IMR-90 (cell line): Measurements from ENCODE around the gene TMPRSS12. TPM values are rescaled to one million over a fixed set of nuclear protein-coding genes. Genes with fewer than 3 reads are reported as not detected.
"Not testable (repeated sequence)": the region's sequence is repeated elsewhere in the genome, so short reads cannot be mapped to it uniquely, and the experiment has no call there.

Source experiments
- ATAC-seq: fragments of 200-7000 bp; cut with Tn5 transposase; 2 replicates; pipeline ENCODE4 v1.9.1; 2020; ENCODE audit warnings: low read depth, mild to moderate bottlenecking, moderate library complexity
- BruUV-seq: library from RNA; stranded (reverse); fragments of 400-500 nt; replicated peaks from 2 replicates; lab custom pipeline; 2021; lab: Mats Ljungman, UMichigan
- CTCF ChIA-PET: fragments of 300-600 bp; formaldehyde crosslinking; extraction: SDS; loops from one replicate; lab custom pipeline; 2021; ENCODE audit warnings: antibody characterized with exemption; lab: Yijun Ruan, JAX
- POLR2A ChIA-PET: fragments of 300-600 bp; sonication (Branson Sonifier 250); formaldehyde crosslinking; loops from one replicate; lab custom pipeline; 2022; ENCODE audit warnings: antibody characterized with exemption; ENCODE audit not compliant: unreplicated experiment; lab: Charles Lee
- DNase-seq: peaks from one replicate; pipeline ENCODE4 v3.0.0; 2013
- H2AFZ ChIP-seq: replicated peaks from 2 replicates; pipeline ENCODE3; 2013; ENCODE audit warnings: low read length, mild to moderate bottlenecking; ENCODE audit not compliant: poor library complexity
- H2AK5ac ChIP-seq: 2 replicates; pipeline ENCODE4 v1.6.1; 2013; ENCODE audit warnings: low read depth, low read length, inconsistent platforms
- H2AK9ac ChIP-seq: replicated peaks from 2 replicates; pipeline ENCODE3; 2013; ENCODE audit warnings: mild to moderate bottlenecking, low read depth, low read length, moderate library complexity; ENCODE audit not compliant: poor library complexity
- H2BK120ac ChIP-seq: 2 replicates; pipeline ENCODE4 v1.6.1; 2013; ENCODE audit warnings: low read depth, low read length, inconsistent platforms
- H2BK15ac ChIP-seq: 3 replicates; pipeline ENCODE4 v1.6.1; 2013; ENCODE audit warnings: low read depth, low read length, inconsistent platforms
- H2BK20ac ChIP-seq: 2 replicates; pipeline ENCODE4 v1.6.1; 2013; ENCODE audit warnings: low read depth, mild to moderate bottlenecking, inconsistent platforms, low read length, moderate library complexity
- H2BK5ac ChIP-seq: 2 replicates; pipeline ENCODE4 v1.6.1; 2013; ENCODE audit warnings: mild to moderate bottlenecking, low read depth, low read length, inconsistent platforms; ENCODE audit not compliant: poor library complexity, severe bottlenecking
- H3K14ac ChIP-seq: replicated peaks from 2 replicates; pipeline ENCODE4 v1.6.1; 2013; ENCODE audit warnings: low read depth, low read length, inconsistent platforms
- H3K18ac ChIP-seq: 2 replicates; pipeline ENCODE4 v1.6.1; 2013; ENCODE audit warnings: low read depth, low read length, control low read depth
- H3K23ac ChIP-seq: 2 replicates; pipeline ENCODE4 v1.6.1; 2013; ENCODE audit warnings: low read depth, low read length, inconsistent platforms
- H3K27ac ChIP-seq: 2 replicates; pipeline ENCODE4 v1.5.1; 2013; ENCODE audit warnings: mild to moderate bottlenecking, control low read depth, low read length; ENCODE audit not compliant: insufficient read depth
- H3K27me3 ChIP-seq: 2 replicates; pipeline ENCODE4 v1.6.1; 2013; ENCODE audit warnings: low read length; ENCODE audit not compliant: control insufficient read depth, insufficient read depth
- H3K36me3 ChIP-seq: 2 replicates; pipeline ENCODE4 v1.6.1; 2013; ENCODE audit warnings: low read length, mixed read lengths; ENCODE audit not compliant: control insufficient read depth, insufficient read depth
- H3K4ac ChIP-seq: 2 replicates; pipeline ENCODE4 v1.6.1; 2013; ENCODE audit warnings: low read depth, low read length, inconsistent platforms
- H3K4me1 ChIP-seq: 2 replicates; pipeline ENCODE4 v1.6.1; 2013; ENCODE audit warnings: low read length, mixed read lengths; ENCODE audit not compliant: control insufficient read depth, insufficient read depth
- H3K4me2 ChIP-seq: 2 replicates; pipeline ENCODE4 v1.6.1; 2013; ENCODE audit warnings: low read depth, mild to moderate bottlenecking, control low read depth, low read length, moderate library complexity
- H3K4me3 ChIP-seq: 2 replicates; pipeline ENCODE4 v1.5.1; 2013; ENCODE audit warnings: low read depth, mild to moderate bottlenecking, control low read depth, low read length, moderate library complexity; ENCODE audit not compliant: insufficient read depth
- H3K56ac ChIP-seq: 2 replicates; pipeline ENCODE4 v1.6.1; 2013; ENCODE audit warnings: low read length, inconsistent platforms; ENCODE audit not compliant: insufficient read depth; ENCODE audit errors: extremely low read depth
- H3K79me1 ChIP-seq, 2 experiments: 2 replicates each; pipeline ENCODE4 v1.6.1; 2013; ENCODE audit warnings: low read length in 2 of 2, inconsistent platforms in 1 of 2, low read depth in 1 of 2
- H3K9ac ChIP-seq: 2 replicates; pipeline ENCODE4 v1.6.1; 2013; ENCODE audit warnings: low read depth, low read length, control low read depth
- H3K9me1 ChIP-seq: 2 replicates; pipeline ENCODE4 v1.6.1; 2013; ENCODE audit warnings: low read length, inconsistent platforms; ENCODE audit not compliant: insufficient read depth
- H3K9me3 ChIP-seq: 2 replicates; pipeline ENCODE4 v1.6.1; 2013; ENCODE audit warnings: low read length; ENCODE audit not compliant: control insufficient read depth, insufficient read depth
- H4K20me1 ChIP-seq: 2 replicates; pipeline ENCODE4 v1.6.1; 2013; ENCODE audit warnings: low read length, inconsistent platforms; ENCODE audit not compliant: insufficient read depth
- H4K5ac ChIP-seq: 2 replicates; pipeline ENCODE4 v1.6.1; 2013; ENCODE audit warnings: mild to moderate bottlenecking, low read depth, low read length, control low read depth
- H4K8ac ChIP-seq, 2 experiments: 2 replicates each; pipeline ENCODE4 v1.6.1; 2013; ENCODE audit warnings: low read depth in 2 of 2, low read length in 2 of 2, control low read depth in 1 of 2, inconsistent platforms in 1 of 2
- H4K91ac ChIP-seq: 2 replicates; pipeline ENCODE4 v1.6.1; 2013; ENCODE audit warnings: low read depth, low read length, inconsistent platforms; ENCODE audit not compliant: insufficient read depth
- CHD1 ChIP-seq: IDR thresholded peaks from 2 replicates; pipeline ENCODE4 v1.6.1; 2012; ENCODE audit warnings: low read depth, low read length, improper control_type of control experiment
- RFX5 ChIP-seq: IDR thresholded peaks from 2 replicates; pipeline ENCODE4 v1.8.0; 2012; ENCODE audit warnings: low read depth, mild to moderate bottlenecking, low read length, moderate library complexity
- WGBS, 2 experiments: methylation state at CpG; one replicate each; pipeline versions ENCODE4 v1.1.5 to v1.1.7; 2013; ENCODE audit warnings: missing lambda C conversion rate in 2 of 2; ENCODE audit not compliant: insufficient read length in 1 of 2; ENCODE audit errors: extremely low coverage in 2 of 2; 5-methylcytosine and 5-hydroxymethylcytosine counted together
- dilution Hi-C: fragments of 300-500 bp; cut with HindIII; formaldehyde crosslinking; loops from one replicate; pipeline ENCODE4 v1.14.3; 2018; ENCODE audit warnings: low sequenced_read_pairs; ENCODE audit not compliant: unreplicated experiment
- in situ Hi-C: fragments of 300-500 bp; cut with MboI; formaldehyde crosslinking; loops from 3 replicates; pipeline ENCODE4 v1.14.3; 2019; ENCODE audit warnings: low sequenced_read_pairs, inconsistent platforms, mixed read lengths
- intact Hi-C: fragments of 100-400 bp; cut with micrococcal nuclease; formaldehyde crosslinking; loops from 2 replicates; pipeline ENCODE4 v1.10.0; 2022
- polyA plus RNA-seq, 3 experiments: library from polyadenylated mRNA; depleted of rRNA; stranded (reverse); fragments of >200 nt; gene quantifications; 2 replicates each; pipeline ENCODE4 v1.2.3, GENCODE V29; 2012; ENCODE audit warnings: low replicate concordance in 1 of 3
- total RNA-seq: library from RNA; depleted of rRNA; stranded (reverse); fragments of >200 nt; gene quantifications from 2 replicates; pipeline ENCODE4 v1.2.3, GENCODE V29; 2012

Gene TMPRSS12
- total and polyA plus RNA-seq, 2 of the 4 experiments (the other 2 are of a cell fraction), result not detected

DNA sequence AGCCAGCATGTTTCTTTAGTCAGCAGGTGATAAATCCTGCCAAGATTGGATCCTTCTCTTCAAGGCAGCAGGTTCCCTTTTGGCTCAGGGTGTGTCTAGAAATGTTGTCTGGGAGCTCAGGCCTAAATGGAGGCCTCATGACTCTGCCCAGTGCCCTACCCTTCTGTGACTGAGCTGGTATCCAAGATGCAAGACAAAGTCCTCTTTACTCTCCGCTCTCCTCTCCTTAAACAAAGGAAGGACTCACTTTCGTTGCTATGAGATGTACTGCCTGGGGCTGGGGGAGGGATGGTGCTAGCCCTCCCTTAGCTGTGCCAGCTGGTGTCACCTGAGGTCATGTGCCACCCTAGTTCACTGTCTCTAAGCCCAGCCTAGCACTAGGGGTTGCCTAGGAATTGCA lies 13.8 kb upstream of the TMPRSS12 start:
- dilution Hi-C loops, result no loop called here
- H3K9ac ChIP-seq, result no peak overlapping the region
- no peak overlapping the region for H2BK20ac ChIP-seq
- peaks cover 2% of the 10 kb centered on the region for H3K9me3 ChIP-seq
- H3K18ac ChIP-seq, result no peak overlapping the region
- ChIA-PET POLR2A (no interaction called here), CTCF (no interaction called here)
- DNase-seq (no peak), ATAC-seq (no peak)
- H3K27ac ChIP-seq, result no peak overlapping the region
- no CpG with 5 or more reads among the region's 2 CpGs for WGBS, 2 experiments
- intact Hi-C loops, result loop anchor here (5.0 kb wide), 1 partner anchor 513 kb away; no protein-coding TSS in a partner anchor
- in situ Hi-C loops, result loop anchor here (10.0 kb wide), 2 partner anchors 156 to 516 kb away; partner anchors contain the start of gene CELA1
- no TSS peak for BruUV-seq
- H3K4ac ChIP-seq, result no peak overlapping the region
- no peak overlapping the region for H3K4me3 ChIP-seq
- no peak overlapping the region for H4K8ac ChIP-seq
- peaks cover 2% of the 10 kb centered on the region for H3K4me1 ChIP-seq
- no peak overlapping the region for H2BK15ac ChIP-seq
- no peak overlapping the region for H3K23ac ChIP-seq
- no peak overlapping the region for H2AFZ ChIP-seq
- no peaks in the 10 kb centered on the region for H4K20me1 ChIP-seq
- H3K27me3 ChIP-seq, result no peaks in the 10 kb centered on the region; the same call in none of the 2 replicates
- no peak overlapping the region for H2AK9ac ChIP-seq
- no peak overlapping the region for H2AK5ac ChIP-seq
- no peak overlapping the region for H4K5ac ChIP-seq
- no peak overlapping the region for H4K91ac ChIP-seq
- no peak overlapping the region for H2BK120ac ChIP-seq
- no peak for TF ChIP-seq RFX5
- no peak for TF ChIP-seq CHD1
- no peaks in the 10 kb centered on the region for H3K36me3 ChIP-seq
- H3K56ac ChIP-seq, result no peak overlapping the region
- no peaks in the 10 kb centered on the region for H3K79me1 ChIP-seq
- no peak overlapping the region for H3K4me2 ChIP-seq
- no peak overlapping the region for H2BK5ac ChIP-seq
- no peak overlapping the region; the same call in 1 of the 2 replicates for H3K14ac ChIP-seq
- peaks cover 3% of the 10 kb centered on the region; the same call in 1 of the 2 replicates for H3K9me1 ChIP-seq

DNA sequence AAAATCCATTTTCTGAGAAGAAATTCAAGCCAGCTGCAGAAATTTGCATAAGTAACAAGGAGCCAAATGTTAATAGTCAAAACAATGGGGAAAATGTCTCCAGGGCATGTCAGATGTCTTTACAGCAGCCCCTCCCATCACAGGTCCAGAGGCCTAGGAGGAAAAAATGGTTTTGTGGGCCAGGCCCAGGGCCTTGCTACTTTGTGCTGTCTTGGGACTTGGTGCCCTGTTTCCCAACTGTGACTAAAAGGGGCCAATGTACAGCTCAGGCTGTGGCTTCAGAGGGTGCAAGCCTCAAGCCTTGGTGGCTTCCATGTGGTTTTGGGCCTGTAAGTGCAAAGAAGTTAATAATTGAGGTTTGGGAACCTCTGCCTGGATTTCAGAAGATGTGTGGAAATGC lies 8.9 kb upstream of the TMPRSS12 start:
- H2BK20ac ChIP-seq, in situ Hi-C loops, H3K36me3 ChIP-seq, H2AK5ac ChIP-seq, ATAC-seq, H2AFZ ChIP-seq, H3K9me3 ChIP-seq, POLR2A ChIA-PET, H3K4me2 ChIP-seq, H4K5ac ChIP-seq, H4K20me1 ChIP-seq, H3K18ac ChIP-seq, H3K4me3 ChIP-seq, CTCF ChIA-PET, H3K23ac ChIP-seq, H2AK9ac ChIP-seq, H2BK120ac ChIP-seq, H3K4me1 ChIP-seq, H3K27ac ChIP-seq, dilution Hi-C loops, H3K9ac ChIP-seq, H3K9me1 ChIP-seq, H3K4ac ChIP-seq, DNase-seq, H4K91ac ChIP-seq, H3K14ac ChIP-seq, H4K8ac ChIP-seq, H3K27me3 ChIP-seq, H3K56ac ChIP-seq, H2BK15ac ChIP-seq, H2BK5ac ChIP-seq, BruUV-seq, H3K79me1 ChIP-seq, intact Hi-C loops: not testable (repeated sequence)
